OCI-LY1 (cell line): ENCODE data around the gene PARVA.

ENCODE experiments used
- H2AFZ ChIP-seq: fragments of 200-600 bp; sonication (generic), shearing (Covaris generic); 2 replicates; pipeline ENCODE4 v1.6.0; 2014; ENCODE audit warnings: antibody characterized with exemption, mild to moderate bottlenecking, low read length
- H3F3A ChIP-seq: fragments of 200-600 bp; sonication (generic), shearing (Covaris generic); 2 replicates; pipeline ENCODE4 v1.6.0; 2014; ENCODE audit warnings: mild to moderate bottlenecking, antibody characterized with exemption, low read length, moderate library complexity; ENCODE audit not compliant: insufficient read depth
- H3K27ac ChIP-seq: fragments of 200-600 bp; sonication (generic); 2 replicates; pipeline ENCODE4 v1.5.1; 2014; ENCODE audit warnings: low read length, mixed run types, mild to moderate bottlenecking, low read depth; ENCODE audit not compliant: poor library complexity, severe bottlenecking
- H3K27me3 ChIP-seq: fragments of 200-600 bp; sonication (generic); 2 replicates; pipeline ENCODE4 v1.6.0; 2014; ENCODE audit warnings: antibody characterized with exemption, mild to moderate bottlenecking, low read length, moderate library complexity; ENCODE audit not compliant: insufficient read depth
- H3K36me3 ChIP-seq: fragments of 200-600 bp; sonication (generic); 2 replicates; pipeline ENCODE4 v1.6.1; 2014; ENCODE audit warnings: mild to moderate bottlenecking, antibody characterized with exemption, low read length, moderate library complexity, mixed read lengths; ENCODE audit not compliant: insufficient read depth
- H3K4me1 ChIP-seq: fragments of 200-600 bp; sonication (generic); 2 replicates; pipeline ENCODE4 v1.5.1; 2014; ENCODE audit warnings: mild to moderate bottlenecking, low read length, moderate library complexity; ENCODE audit not compliant: insufficient read depth, severe bottlenecking
- H3K4me2 ChIP-seq: fragments of 200-600 bp; sonication (generic), shearing (Covaris generic); 2 replicates; pipeline ENCODE4 v1.6.1; 2014; ENCODE audit warnings: low read length
- H3K4me3 ChIP-seq: fragments of 200-600 bp; sonication (generic); 2 replicates; pipeline ENCODE4 v1.5.1; 2014; ENCODE audit warnings: low read length, low read depth, mild to moderate bottlenecking, mixed read lengths; ENCODE audit not compliant: poor library complexity, severe bottlenecking
- H3K79me2 ChIP-seq: fragments of 200-600 bp; shearing (Covaris generic); 2 replicates; pipeline ENCODE4 v1.6.1; 2016; ENCODE audit warnings: mixed run types, low read length, mixed read lengths; ENCODE audit not compliant: insufficient read depth
- H3K9ac ChIP-seq: fragments of 200-600 bp; sonication (generic), shearing (Covaris generic); 2 replicates; pipeline ENCODE4 v1.6.1; 2014; ENCODE audit warnings: mild to moderate bottlenecking, low read length, mixed read lengths
- H3K9me2 ChIP-seq: fragments of 200-600 bp; sonication (generic), shearing (Covaris generic); 2 replicates; pipeline ENCODE4 v1.6.1; 2014; ENCODE audit warnings: low read depth, mild to moderate bottlenecking, low read length, mixed read lengths
- H3K9me3 ChIP-seq: fragments of 200-600 bp; shearing (Covaris generic); 2 replicates; pipeline ENCODE4 v1.6.1; 2014; ENCODE audit warnings: low read length, mixed read lengths
- H4K20me1 ChIP-seq: fragments of 200-600 bp; sonication (generic), shearing (Covaris generic); 2 replicates; pipeline ENCODE4 v1.6.0; 2016; ENCODE audit warnings: mild to moderate bottlenecking, low read length; ENCODE audit not compliant: insufficient read depth
- EZH2 ChIP-seq: fragments of 200-600 bp; sonication (generic), shearing (Covaris generic); IDR thresholded peaks from 2 replicates; pipeline ENCODE4 v1.8.0; 2017; ENCODE audit warnings: borderline replicate concordance, mixed run types, mild to moderate bottlenecking, antibody characterized with exemption, low read length, moderate library complexity, mixed read lengths
- TF ChIP-seq, protein P1 (sequence below): fragments of 200-600 bp; sonication (generic), shearing (Covaris generic); IDR thresholded peaks from 2 replicates; pipeline ENCODE4 v1.5.1; 2017; ENCODE audit warnings: mild to moderate bottlenecking, antibody characterized with exemption, low read length, moderate library complexity, mixed read lengths

Gene PARVA

DNA sequence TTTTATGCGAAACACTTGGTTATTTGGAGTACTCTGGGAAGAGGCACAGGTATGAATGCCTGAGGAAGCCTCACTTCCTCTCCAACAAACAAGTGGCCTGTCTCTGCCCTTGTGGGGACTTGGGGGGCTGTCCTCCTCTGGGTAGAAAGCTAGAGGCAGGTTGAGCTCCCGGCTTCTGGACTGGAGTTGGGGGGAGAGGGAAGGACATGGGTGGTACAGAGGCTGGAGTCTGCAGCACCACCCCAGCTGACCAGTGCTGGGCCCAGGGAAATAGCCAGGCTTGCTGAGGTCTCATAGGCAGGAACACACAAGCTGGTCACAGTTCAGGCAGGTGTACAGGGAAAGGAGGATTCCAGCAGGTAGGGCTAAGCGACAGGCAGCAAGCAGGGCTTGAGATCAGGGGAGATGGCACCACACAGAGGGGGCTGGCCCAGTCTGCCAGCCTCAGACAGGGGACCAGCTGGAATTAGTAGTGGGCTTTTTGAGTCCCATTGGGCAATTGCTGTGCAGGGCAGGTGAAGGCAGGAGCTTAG, 161.6 kb downstream of the PARVA start:
- TF ChIP-seq, protein P1, sequence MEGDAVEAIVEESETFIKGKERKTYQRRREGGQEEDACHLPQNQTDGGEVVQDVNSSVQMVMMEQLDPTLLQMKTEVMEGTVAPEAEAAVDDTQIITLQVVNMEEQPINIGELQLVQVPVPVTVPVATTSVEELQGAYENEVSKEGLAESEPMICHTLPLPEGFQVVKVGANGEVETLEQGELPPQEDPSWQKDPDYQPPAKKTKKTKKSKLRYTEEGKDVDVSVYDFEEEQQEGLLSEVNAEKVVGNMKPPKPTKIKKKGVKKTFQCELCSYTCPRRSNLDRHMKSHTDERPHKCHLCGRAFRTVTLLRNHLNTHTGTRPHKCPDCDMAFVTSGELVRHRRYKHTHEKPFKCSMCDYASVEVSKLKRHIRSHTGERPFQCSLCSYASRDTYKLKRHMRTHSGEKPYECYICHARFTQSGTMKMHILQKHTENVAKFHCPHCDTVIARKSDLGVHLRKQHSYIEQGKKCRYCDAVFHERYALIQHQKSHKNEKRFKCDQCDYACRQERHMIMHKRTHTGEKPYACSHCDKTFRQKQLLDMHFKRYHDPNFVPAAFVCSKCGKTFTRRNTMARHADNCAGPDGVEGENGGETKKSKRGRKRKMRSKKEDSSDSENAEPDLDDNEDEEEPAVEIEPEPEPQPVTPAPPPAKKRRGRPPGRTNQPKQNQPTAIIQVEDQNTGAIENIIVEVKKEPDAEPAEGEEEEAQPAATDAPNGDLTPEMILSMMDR = no peak
- no peak for TF ChIP-seq EZH2
- H3K27me3 ChIP-seq = no peaks in the 10 kb centered on the region
- H3K9me2 ChIP-seq = no peaks in the 10 kb centered on the region

DNA sequence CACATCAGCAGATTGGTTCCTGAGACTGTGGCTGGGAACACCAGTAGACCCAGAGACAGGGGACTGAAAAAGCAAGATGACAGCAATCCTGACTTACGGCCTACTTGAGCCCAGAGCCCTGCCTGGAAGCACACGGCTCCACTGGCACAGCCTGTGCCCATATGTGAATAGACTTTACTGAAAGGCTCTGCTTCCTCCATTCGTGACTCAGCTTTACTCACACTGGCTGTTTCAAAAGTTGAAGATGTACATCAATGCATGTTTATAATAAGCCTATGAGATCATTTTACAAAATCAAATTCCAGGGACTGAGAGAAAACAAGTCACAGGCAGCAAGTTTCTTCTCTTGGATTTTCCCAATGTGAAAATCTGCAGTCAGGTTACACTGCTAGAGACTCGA, 162.2 kb downstream of the PARVA start:
- no peaks in the 10 kb centered on the region for H3K27me3 ChIP-seq
- H3K36me3 ChIP-seq = no peaks in the 10 kb centered on the region
- no peak overlapping the region for H3K4me2 ChIP-seq
- H3K4me1 ChIP-seq = no peaks in the 10 kb centered on the region
- H4K20me1 ChIP-seq = no peaks in the 10 kb centered on the region
- TF ChIP-seq, protein P1 = no peak
- TF ChIP-seq EZH2 = no peak
- no peaks in the 10 kb centered on the region for H3K9me2 ChIP-seq
- H3K79me2 ChIP-seq = no peaks in the 10 kb centered on the region
- no peaks in the 10 kb centered on the region for H3F3A ChIP-seq
- no peak overlapping the region for H3K27ac ChIP-seq
- no peak overlapping the region for H2AFZ ChIP-seq
- H3K4me3 ChIP-seq = no peak overlapping the region
- H3K9ac ChIP-seq = no peak overlapping the region
- H3K9me3 ChIP-seq = no peaks in the 10 kb centered on the region

More for the DNA sequence above, 161.6 kb downstream of the PARVA start:
- Histone ChIP-seq H3K4me3 (no peak overlapping the region), H3F3A (no peaks in the 10 kb centered on the region), H2AFZ (no peak overlapping the region), H3K9ac (no peak overlapping the region), H3K27ac (no peak overlapping the region), H3K9me3 (no peaks in the 10 kb centered on the region), H4K20me1 (no peaks in the 10 kb centered on the region), H3K4me1 (no peaks in the 10 kb centered on the region), H3K36me3 (no peaks in the 10 kb centered on the region), H3K79me2 (no peaks in the 10 kb centered on the region), H3K4me2 (no peak overlapping the region)

DNA sequence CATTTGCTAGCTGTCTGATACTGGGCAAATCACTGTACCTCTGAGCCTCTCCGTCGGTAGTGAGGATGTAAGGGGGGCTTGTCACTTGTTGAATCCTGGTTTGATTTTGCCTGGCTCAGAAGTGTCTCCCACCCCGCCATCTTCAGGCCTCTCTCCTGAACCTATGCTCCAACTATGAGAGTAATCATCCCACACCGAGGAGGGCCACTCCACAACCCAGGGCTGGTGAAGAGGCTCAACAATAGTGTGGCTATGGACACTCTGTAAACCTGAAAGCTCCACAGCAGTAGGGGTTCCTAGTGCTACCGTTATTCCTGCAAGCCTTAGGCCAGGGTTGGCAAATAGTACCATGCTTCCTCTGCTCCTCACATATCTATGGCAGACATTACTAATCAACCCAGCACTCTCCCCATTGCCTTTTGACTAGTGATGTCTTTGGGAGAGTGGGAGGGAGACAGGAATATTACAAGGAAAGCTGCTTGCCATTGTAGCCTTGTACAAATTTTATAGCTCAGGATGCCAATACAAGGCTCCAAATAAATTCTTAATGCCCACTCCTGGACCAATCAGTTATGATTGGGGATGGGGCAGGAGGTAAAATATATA, 162.8 kb downstream of the PARVA start:
- H3K36me3 ChIP-seq = no peaks in the 10 kb centered on the region
- H3K79me2 ChIP-seq = no peaks in the 10 kb centered on the region
- H3K9ac ChIP-seq = no peak overlapping the region
- TF ChIP-seq, protein P1 = no peak
- TF ChIP-seq EZH2 = no peak
- H3K27ac ChIP-seq = no peak overlapping the region
- no peaks in the 10 kb centered on the region for H3K27me3 ChIP-seq
- no peaks in the 10 kb centered on the region for H3K9me2 ChIP-seq
- no peaks in the 10 kb centered on the region for H3K9me3 ChIP-seq
- no peaks in the 10 kb centered on the region for H3K4me1 ChIP-seq
- H4K20me1 ChIP-seq = no peaks in the 10 kb centered on the region
- no peak overlapping the region for H3K4me3 ChIP-seq
- no peaks in the 10 kb centered on the region for H3F3A ChIP-seq
- no peak overlapping the region for H3K4me2 ChIP-seq
- H2AFZ ChIP-seq = no peak overlapping the region
